Esophagus (tissue), 2 donors: ENCODE results near the gene APOBEC4. TPM values are rescaled to one million over a fixed set of nuclear protein-coding genes. Genes with fewer than 3 reads are reported as not detected.
A peak's percentile ranks its signal among the peaks of the same experiment; 100 is the strongest.

Source experiments
- H3K27ac ChIP-seq, 2 donors: one replicate each; pipeline ENCODE4 v1.5.1; 2013; ENCODE audit warnings: low read depth in 2 of 2, mild to moderate bottlenecking in 2 of 2, inconsistent platforms in 1 of 2, low read length in 1 of 2, moderate library complexity in 1 of 2
- H3K27me3 ChIP-seq, 2 donors: one replicate each; pipeline ENCODE4 v1.6.1; 2013; ENCODE audit warnings: low read length in 2 of 2, control low read depth in 1 of 2, mild to moderate bottlenecking in 1 of 2; ENCODE audit not compliant: insufficient read depth in 2 of 2, control insufficient read depth in 1 of 2
- H3K36me3 ChIP-seq, 2 donors: one replicate each; pipeline ENCODE4 v1.6.1; 2013; ENCODE audit warnings: low read length in 1 of 2; ENCODE audit not compliant: control insufficient read depth in 2 of 2, insufficient read depth in 2 of 2
- H3K4me1 ChIP-seq, 2 donors: one replicate each; pipeline ENCODE4 v1.6.1; 2013; ENCODE audit warnings: low read length in 1 of 2; ENCODE audit not compliant: control insufficient read depth in 2 of 2, insufficient read depth in 2 of 2
- H3K4me3 ChIP-seq, 2 donors: one replicate each; pipeline ENCODE4 v1.5.1; 2013; ENCODE audit warnings: low read length in 2 of 2, mild to moderate bottlenecking in 2 of 2, low read depth in 1 of 2, moderate library complexity in 1 of 2
- H3K9me3 ChIP-seq, 2 donors: one replicate each; pipeline ENCODE4 v1.6.1; 2013; ENCODE audit warnings: mild to moderate bottlenecking in 2 of 2, low read depth in 1 of 2, low read length in 1 of 2, moderate library complexity in 1 of 2; ENCODE audit not compliant: control insufficient read depth in 2 of 2, insufficient read depth in 1 of 2
- WGBS, 2 donors: extraction: QIAGEN DNeasy Blood & Tissue Kit; methylation state at CpG; one replicate each; pipeline ENCODE4 v1.1.7; 2013; 5-methylcytosine and 5-hydroxymethylcytosine counted together
- polyA plus RNA-seq, 2 donors: library from polyadenylated mRNA; stranded (reverse); fragments of 200-250 nt; gene quantifications; one replicate each; pipeline ENCODE4 v1.2.3, GENCODE V29; 2013
- donor health status: healthy with polysubstance abuse.
- donor health status: Bipolar disorder and iron deficiency.

APOBEC4 gene
- polyA plus RNA-seq, 2 donors: not detected

DNA sequence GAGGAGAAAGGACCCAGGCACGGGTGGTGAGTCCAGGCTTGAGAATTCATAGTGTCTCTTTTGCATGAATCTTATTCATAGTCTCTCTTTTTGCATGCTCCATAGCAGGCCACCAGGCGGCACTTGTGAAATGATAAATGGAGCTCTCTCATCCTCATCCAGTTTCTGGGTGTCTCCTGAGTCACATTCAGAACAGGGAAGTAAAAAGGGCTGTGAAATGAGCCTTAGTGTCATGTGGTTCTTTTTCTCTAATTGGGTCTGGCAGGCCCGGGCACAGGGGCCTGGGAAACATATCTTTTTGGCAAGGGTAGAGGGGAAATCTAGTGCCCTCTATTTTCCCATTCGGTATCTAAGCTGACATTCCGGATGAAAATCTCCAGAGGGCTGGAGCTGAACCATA is 43.8 kb downstream of the APOBEC4 start:
- WGBS, 2 donors: 44 to 64% methylated on average over 5 of the region's 5 CpGs
- Histone ChIP-seq H3K4me1 (peaks cover 0 to 3% of the 10 kb centered on the region in 2 donors), H3K27ac (peak overlapping the region; percentile 3 to 33), H3K4me3 (no peak overlapping the region), H3K9me3 (no peaks in the 10 kb centered on the region), H3K36me3 (no peaks in the 10 kb centered on the region), H3K27me3 (no peaks in the 10 kb centered on the region)

DNA sequence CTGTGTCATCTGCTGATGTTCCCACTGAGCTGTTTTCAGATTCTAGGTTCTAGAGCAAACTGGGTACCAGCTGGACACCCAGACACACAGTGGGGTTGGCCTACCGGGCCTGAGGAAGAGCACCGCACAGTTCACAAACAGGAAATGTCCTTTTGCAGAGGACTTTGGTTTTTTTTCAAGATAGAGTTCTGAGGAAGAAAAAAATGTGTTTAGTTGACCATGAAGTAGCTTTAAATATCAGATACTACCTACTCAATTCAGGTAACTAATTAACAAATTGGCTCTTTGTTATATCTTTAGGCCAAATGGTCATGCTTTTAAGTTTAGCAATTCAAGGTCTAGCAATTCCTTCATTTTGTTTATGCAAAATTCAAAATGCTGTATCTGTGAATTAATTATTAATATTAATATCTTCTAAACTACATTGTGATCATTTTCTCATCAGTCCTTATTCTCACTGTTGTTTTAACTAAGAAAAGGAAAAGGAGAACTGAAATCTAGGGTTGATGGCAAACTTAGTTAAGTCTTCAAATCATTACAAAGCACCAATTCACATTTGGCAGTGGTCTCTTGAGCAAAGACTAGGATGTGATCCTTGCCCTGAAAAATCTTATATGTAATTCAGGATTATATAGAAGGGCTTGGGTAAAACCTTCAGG is 45.7 kb downstream of the APOBEC4 start:
- 62 to 74% methylated on average over 2 of the region's 2 CpGs for WGBS, 2 donors
- Histone ChIP-seq H3K27ac (no peak overlapping the region), H3K4me3 (no peak overlapping the region), H3K27me3 (no peaks in the 10 kb centered on the region), H3K9me3 (no peaks in the 10 kb centered on the region), H3K36me3 (no peaks in the 10 kb centered on the region), H3K4me1 (peaks cover 0 to 3% of the 10 kb centered on the region in 2 donors)

- no peak overlapping the region for H3K27ac ChIP-seq
- 86 to 92% methylated on average over 2 of the region's 2 CpGs for WGBS, 2 donors
- no peaks in the 10 kb centered on the region for H3K9me3 ChIP-seq
Measured at GRCh38 chr1:183605904-183606303, 47.2 kb downstream of the APOBEC4 start.

DNA sequence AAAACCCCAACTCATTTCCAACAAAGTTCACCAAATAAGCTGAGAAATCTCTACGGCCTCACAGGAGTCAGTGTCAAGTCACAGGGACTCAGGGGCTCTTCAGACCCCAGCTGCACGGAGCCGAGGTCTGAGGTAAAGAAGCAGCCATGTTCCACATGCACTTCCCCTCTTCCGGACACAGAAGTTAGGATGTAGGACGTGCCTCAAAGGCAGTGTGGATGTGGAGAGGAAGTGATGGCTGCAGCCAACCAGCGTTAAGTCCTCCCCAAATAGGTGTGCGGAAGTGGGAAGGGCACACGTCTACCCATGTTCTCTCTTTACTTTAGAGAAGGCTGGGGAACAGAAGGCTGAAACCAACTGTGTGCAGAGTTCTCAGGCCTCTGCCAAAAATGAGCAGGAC is 48.3 kb downstream of the APOBEC4 start:
- no peaks in the 10 kb centered on the region for H3K9me3 ChIP-seq
- 87 to 88% methylated on average over 8 of the region's 8 CpGs for WGBS, 2 donors
- H3K36me3 ChIP-seq: no peaks in the 10 kb centered on the region
- no peak overlapping the region for H3K27ac ChIP-seq
- no peaks in the 10 kb centered on the region for H3K27me3 ChIP-seq
- no peak overlapping the region for H3K4me3 ChIP-seq
- peaks cover 0 to 2% of the 10 kb centered on the region in 2 donors for H3K4me1 ChIP-seq

More at GRCh38 chr1:183605904-183606303, 47.2 kb downstream of the APOBEC4 start:
- no peaks in the 10 kb centered on the region for H3K27me3 ChIP-seq
- no peak overlapping the region for H3K4me3 ChIP-seq
- H3K36me3 ChIP-seq: no peaks in the 10 kb centered on the region
- H3K4me1 ChIP-seq: peaks cover 0 to 3% of the 10 kb centered on the region in 2 donors

DNA sequence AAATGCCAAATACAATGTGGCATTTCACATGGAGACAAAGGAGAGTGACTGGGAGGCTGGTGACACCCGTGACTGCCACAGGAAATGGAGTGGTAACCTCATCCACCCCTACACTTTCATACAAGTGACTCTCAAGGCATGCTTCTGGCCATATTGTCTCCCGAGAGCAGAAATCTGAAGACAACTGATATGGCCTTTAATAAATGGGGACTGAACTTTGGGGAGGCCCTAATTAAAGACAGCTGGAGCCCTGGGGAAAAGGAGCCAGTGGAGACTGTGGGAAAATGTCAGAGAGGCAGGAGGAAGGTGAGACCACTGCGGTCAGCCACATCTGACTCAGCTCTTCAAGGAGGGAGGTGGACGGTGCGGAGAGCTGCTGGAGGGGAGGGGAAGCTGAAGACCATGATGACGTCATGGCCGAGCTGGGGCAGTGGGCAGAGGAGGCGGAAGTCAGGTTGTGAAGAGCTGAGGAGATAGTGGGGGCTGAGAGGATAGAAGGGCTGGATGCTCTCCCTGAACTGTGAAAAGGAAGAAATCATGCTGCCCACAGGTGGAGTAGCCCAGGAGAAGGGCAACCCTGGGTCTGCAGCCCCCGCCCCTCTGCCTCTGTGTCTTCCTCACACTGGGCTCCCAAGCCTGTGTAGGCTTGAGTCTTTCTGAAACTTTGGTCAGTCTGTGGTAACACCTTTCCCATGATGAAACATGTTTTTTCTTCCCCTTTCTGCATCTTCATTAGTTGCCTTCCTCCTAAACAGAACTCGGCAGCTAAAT is 48.9 kb downstream of the APOBEC4 start:
- no peaks in the 10 kb centered on the region for H3K9me3 ChIP-seq
- 71 to 72% methylated on average over 10 of the region's 10 CpGs for WGBS, 2 donors
- H3K27ac ChIP-seq: no peak overlapping the region
- H3K4me1 ChIP-seq: peaks cover 0 to 2% of the 10 kb centered on the region in 2 donors
- H3K27me3 ChIP-seq: no peaks in the 10 kb centered on the region
- H3K36me3 ChIP-seq: no peaks in the 10 kb centered on the region
- H3K4me3 ChIP-seq: no peak overlapping the region

DNA sequence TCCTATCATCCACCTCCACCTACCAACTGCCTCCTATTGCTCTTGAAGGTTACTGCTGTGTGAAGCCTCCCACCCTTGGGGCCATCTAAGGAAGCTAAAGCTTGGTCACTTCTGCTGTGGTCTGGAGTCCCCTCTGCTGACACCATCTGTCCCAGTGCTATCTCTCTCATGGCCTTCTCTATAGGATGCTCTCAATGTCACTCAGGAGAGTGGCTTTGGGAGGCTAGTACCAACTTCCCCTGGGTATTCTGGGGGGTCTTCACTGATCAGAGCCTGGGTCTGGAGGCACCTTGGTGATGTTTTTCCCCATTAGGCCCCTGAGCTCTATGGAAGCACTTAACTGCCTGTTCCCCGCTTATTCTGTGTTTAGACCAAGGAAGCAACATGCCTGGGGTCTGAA is 50.6 kb downstream of the APOBEC4 start:
- Histone ChIP-seq H3K4me1 (peaks cover 0 to 2% of the 10 kb centered on the region in 2 donors), H3K27me3 (no peaks in the 10 kb centered on the region), H3K4me3 (no peak overlapping the region), H3K9me3 (no peaks in the 10 kb centered on the region), H3K27ac (no peak overlapping the region), H3K36me3 (no peaks in the 10 kb centered on the region)
- 95 to 100% methylated on average over 1 of the region's 1 CpG for WGBS, 2 donors

DNA sequence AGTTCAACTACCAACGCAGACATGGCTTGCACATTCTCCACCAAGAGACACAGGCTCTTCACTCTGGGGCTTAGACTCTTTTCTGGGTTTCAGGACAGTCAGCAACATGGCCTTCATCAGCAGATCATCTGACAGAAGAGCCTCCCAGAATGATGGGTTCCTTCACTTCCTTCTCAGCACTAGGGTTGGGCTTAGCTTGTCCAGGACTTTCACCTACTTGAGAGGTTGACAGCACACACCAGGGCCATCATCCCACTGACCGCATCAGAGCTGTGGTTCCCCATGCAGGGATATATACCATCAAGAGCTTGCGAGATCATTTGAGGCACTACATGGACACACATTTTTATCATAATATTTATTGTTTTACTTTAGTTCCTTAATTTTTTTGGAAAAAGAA is 52.5 kb downstream of the APOBEC4 start:
- no peaks in the 10 kb centered on the region for H3K36me3 ChIP-seq
- WGBS, 2 donors: 83 to 88% methylated on average over 3 of the region's 3 CpGs
- peaks cover 0 to 2% of the 10 kb centered on the region in 2 donors for H3K4me1 ChIP-seq
- peak overlapping the region in 1 of 2 donors; percentile 46 for H3K27ac ChIP-seq
- no peak overlapping the region for H3K4me3 ChIP-seq
- H3K9me3 ChIP-seq: no peaks in the 10 kb centered on the region
- H3K27me3 ChIP-seq: no peaks in the 10 kb centered on the region

DNA sequence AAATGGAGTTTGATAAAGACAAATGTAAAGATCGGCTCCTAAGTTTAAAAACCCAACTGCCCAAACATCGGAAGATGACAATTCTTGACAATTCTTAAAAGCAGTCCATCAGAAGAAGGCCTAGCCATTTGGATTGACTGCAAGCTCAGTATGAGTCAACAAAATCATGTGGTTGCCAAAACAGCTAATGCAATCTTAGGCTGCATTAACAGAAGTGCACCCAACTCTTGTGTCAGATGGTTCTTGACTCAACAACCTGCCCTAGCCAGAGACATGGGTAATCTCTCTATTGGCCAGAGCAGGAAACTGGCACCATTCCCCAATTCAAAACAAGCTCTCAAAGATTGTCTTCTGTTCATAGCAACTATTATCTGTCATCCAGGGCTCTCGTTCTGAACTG is 53.0 kb downstream of the APOBEC4 start:
- H3K36me3 ChIP-seq: no peaks in the 10 kb centered on the region
- H3K27ac ChIP-seq: no peak overlapping the region
- peaks cover 0 to 2% of the 10 kb centered on the region in 2 donors for H3K4me1 ChIP-seq
- WGBS, 2 donors: 68 to 82% methylated on average over 3 of the region's 3 CpGs
- H3K27me3 ChIP-seq: no peaks in the 10 kb centered on the region
- H3K4me3 ChIP-seq: no peak overlapping the region
- no peaks in the 10 kb centered on the region for H3K9me3 ChIP-seq

DNA sequence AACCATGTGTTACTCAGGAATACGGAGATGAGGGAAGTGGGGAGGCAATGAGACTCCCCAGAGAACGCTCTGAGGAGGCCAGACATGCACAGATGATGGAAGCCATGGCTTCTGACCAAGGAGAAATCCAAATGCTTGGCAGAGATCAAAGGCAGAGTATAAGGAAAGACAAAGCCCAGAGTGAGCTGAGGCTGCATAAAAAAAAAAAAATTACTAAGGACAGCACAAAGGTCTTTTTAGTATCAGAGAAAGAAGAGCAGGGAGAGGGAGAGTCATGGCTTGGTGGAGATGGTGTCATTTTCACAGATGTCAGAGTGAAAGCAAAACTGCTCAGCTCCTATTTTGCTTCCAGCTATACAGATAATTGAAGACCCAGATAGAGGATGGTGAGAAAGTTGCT is 54.7 kb downstream of the APOBEC4 start:
- no peaks in the 10 kb centered on the region for H3K36me3 ChIP-seq
- WGBS, 2 donors: 43 to 50% methylated on average over 2 of the region's 2 CpGs
- H3K4me1 ChIP-seq: peaks cover 0 to 2% of the 10 kb centered on the region in 2 donors
- no peaks in the 10 kb centered on the region for H3K27me3 ChIP-seq
- H3K9me3 ChIP-seq: no peaks in the 10 kb centered on the region
- H3K4me3 ChIP-seq: no peak overlapping the region
- H3K27ac ChIP-seq: no peak overlapping the region
